Trophoblast cell (in vitro differentiated cells and primary cell): Measurements from ENCODE around the gene RPP25.

Experiments
- DNase-seq, 2 donors: peaks; one replicate each; pipeline ENCODE4 v3.0.0-alpha.2; 2016
- H2AFZ ChIP-seq: 2 replicates; pipeline ENCODE4 v1.6.1; 2013; ENCODE audit warnings: low read length, moderate library complexity, mild to moderate bottlenecking; ENCODE audit not compliant: insufficient read depth, poor library complexity
- H2AK5ac ChIP-seq: 2 replicates; pipeline ENCODE4 v1.6.1; 2013; ENCODE audit warnings: mild to moderate bottlenecking, low read length
- H2BK120ac ChIP-seq: 2 replicates; pipeline ENCODE4 v1.6.1; 2013; ENCODE audit warnings: low read length, mild to moderate bottlenecking, moderate library complexity; ENCODE audit not compliant: insufficient read depth, poor library complexity
- H2BK12ac ChIP-seq: 2 replicates; pipeline ENCODE4 v1.6.1; 2013; ENCODE audit warnings: mild to moderate bottlenecking, low read length, moderate library complexity
- H2BK5ac ChIP-seq: 2 replicates; pipeline ENCODE4 v1.6.1; 2013; ENCODE audit warnings: low read length, low read depth, moderate library complexity, mild to moderate bottlenecking; ENCODE audit not compliant: poor library complexity
- H3K14ac ChIP-seq: 2 replicates; pipeline ENCODE4 v1.6.1; 2013; ENCODE audit warnings: mild to moderate bottlenecking, low read length
- H3K18ac ChIP-seq: 2 replicates; pipeline ENCODE4 v1.6.1; 2013; ENCODE audit warnings: mild to moderate bottlenecking, low read length
- H3K23ac ChIP-seq: 2 replicates; pipeline ENCODE4 v1.6.1; 2013; ENCODE audit warnings: low read length
- H3K27ac ChIP-seq: 2 replicates; pipeline ENCODE4 v1.5.1; 2013; ENCODE audit warnings: low read depth, mild to moderate bottlenecking, inconsistent platforms, low read length, moderate library complexity
- H3K27me3 ChIP-seq: 2 replicates; pipeline ENCODE4 v1.6.1; 2013; ENCODE audit warnings: inconsistent platforms, mild to moderate bottlenecking, low read length, moderate library complexity; ENCODE audit not compliant: insufficient read depth
- H3K36me3 ChIP-seq, 2 experiments: 1 replicate in 1 of 2; 2 replicates in 1 of 2; pipeline ENCODE4 v1.6.1; 2013; ENCODE audit warnings: low read length in 2 of 2, mild to moderate bottlenecking in 2 of 2, moderate library complexity in 1 of 2; ENCODE audit not compliant: insufficient read depth in 2 of 2, control insufficient read depth in 1 of 2
- H3K4ac ChIP-seq: 2 replicates; pipeline ENCODE4 v1.6.1; 2013; ENCODE audit warnings: low read depth, mild to moderate bottlenecking, low read length, moderate library complexity
- H3K4me1 ChIP-seq, 2 experiments: 1 replicate in 1 of 2; 2 replicates in 1 of 2; pipeline ENCODE4 v1.6.1; 2013; ENCODE audit warnings: low read length in 2 of 2, mild to moderate bottlenecking in 2 of 2, moderate library complexity in 1 of 2; ENCODE audit not compliant: insufficient read depth in 2 of 2, control insufficient read depth in 1 of 2
- H3K4me2 ChIP-seq: 2 replicates; pipeline ENCODE4 v1.6.1; 2013; ENCODE audit warnings: inconsistent platforms, mild to moderate bottlenecking, low read length, moderate library complexity
- H3K4me3 ChIP-seq: 2 replicates; pipeline ENCODE4 v1.5.1; 2013; ENCODE audit warnings: mild to moderate bottlenecking, low read depth, low read length, inconsistent platforms
- H3K79me1 ChIP-seq: one replicate; pipeline ENCODE4 v1.6.1; 2013; ENCODE audit warnings: low read length
- H3K79me2 ChIP-seq: 2 replicates; pipeline ENCODE4 v1.6.1; 2013; ENCODE audit warnings: low read length, mild to moderate bottlenecking; ENCODE audit not compliant: control insufficient read depth, insufficient read depth, poor library complexity
- H3K9ac ChIP-seq: 2 replicates; pipeline ENCODE4 v1.6.1; 2013; ENCODE audit warnings: mild to moderate bottlenecking, low read length
- H3K9me3 ChIP-seq: 2 replicates; pipeline ENCODE4 v1.6.1; 2013; ENCODE audit warnings: low read depth, mild to moderate bottlenecking, control low read depth, inconsistent platforms, low read length; ENCODE audit not compliant: insufficient read depth
- H4K12ac ChIP-seq: 2 replicates; pipeline ENCODE4 v1.6.1; 2013; ENCODE audit warnings: low read depth, mild to moderate bottlenecking, low read length, moderate library complexity
- H4K8ac ChIP-seq: 2 replicates; pipeline ENCODE4 v1.6.1; 2013; ENCODE audit warnings: low read depth, mild to moderate bottlenecking, low read length, moderate library complexity
- H4K91ac ChIP-seq: one replicate; pipeline ENCODE4 v1.6.1; 2013; ENCODE audit warnings: low read depth, mild to moderate bottlenecking, low read length, moderate library complexity
- WGBS: extraction: QIAGEN DNeasy Blood & Tissue Kit; methylation state at CpG from one replicate; pipeline ENCODE4 v1.1.7; 2013; ENCODE audit warnings: missing lambda C conversion rate; ENCODE audit not compliant: insufficient read length, insufficient coverage; ENCODE audit errors: extremely low coverage; 5-methylcytosine and 5-hydroxymethylcytosine counted together

Gene RPP25

GRCh38 chr15:74997141-74997540 lies 40.6 kb upstream of the RPP25 start:
- Histone ChIP-seq H3K36me3 (no peaks in the 10 kb centered on the region), H4K12ac (no peak overlapping the region), H4K8ac (no peak overlapping the region), H2AFZ (no peak overlapping the region), H3K23ac (no peak overlapping the region), H2BK12ac (no peak overlapping the region), H3K79me1 (no peaks in the 10 kb centered on the region), H3K4me1 (peaks cover 3 to 6% of the 10 kb centered on the region in 2 experiments), H2AK5ac (no peak overlapping the region), H3K4ac (no peak overlapping the region), H3K27ac (no peak overlapping the region), H2BK120ac (no peak overlapping the region), H3K14ac (no peak overlapping the region), H3K27me3 (peaks cover 9% of the 10 kb centered on the region), H4K91ac (no peak overlapping the region), H3K4me2 (no peak overlapping the region), H2BK5ac (no peak overlapping the region), H3K79me2 (no peaks in the 10 kb centered on the region), H3K18ac (no peak overlapping the region), H3K4me3 (no peak overlapping the region), H3K9ac (no peak overlapping the region), H3K9me3 (peaks cover 2% of the 10 kb centered on the region)
- DNase-seq = no peak
- no CpG with 5 or more reads among the region's 4 CpGs for WGBS

GRCh38 chr15:74995779-74996765 lies 39.5 kb upstream of the RPP25 start:
- peak overlapping the region; percentile 80 for H3K9ac ChIP-seq
- WGBS = no CpG with 5 or more reads among the region's 42 CpGs

GRCh38 chr15:74995182-74995778 lies 38.7 kb upstream of the RPP25 start, which contains the start of gene SCAMP5:
Gene SCAMP5, plus strand, starts transcription at chr15:74995563. Its CDS starts 16,277 bp downstream, at chr15:75011840.
- Histone ChIP-seq H3K79me1 (no peaks in the 10 kb centered on the region), H3K4me3 (peak within 1 kb of the TSS; percentile 91), H3K4ac (no peak within 1 kb of the TSS), H3K36me3 (no peaks in the 10 kb centered on the region), H2BK12ac (no peak within 1 kb of the TSS), H3K79me2 (no peaks in the 10 kb centered on the region), H2AFZ (peak within 1 kb of the TSS; percentile 98), H4K12ac (no peak within 1 kb of the TSS), H3K27me3 (peaks cover 9% of the 10 kb centered on the region), H3K23ac (no peak within 1 kb of the TSS), H4K8ac (peak within 1 kb of the TSS; percentile 55), H3K27ac (no peak within 1 kb of the TSS), H3K9ac (peak within 1 kb of the TSS; percentile 80), H4K91ac (no peak within 1 kb of the TSS), H3K4me2 (peak within 1 kb of the TSS; percentile 96), H3K14ac (no peak within 1 kb of the TSS), H3K18ac (no peak within 1 kb of the TSS), H3K9me3 (peaks cover 3% of the 10 kb centered on the region), H2BK120ac (no peak within 1 kb of the TSS), H3K4me1 (peaks cover 3 to 6% of the 10 kb centered on the region in 2 experiments), H2BK5ac (no peak within 1 kb of the TSS), H2AK5ac (no peak within 1 kb of the TSS)
- WGBS = no CpG with 5 or more reads among the region's 58 CpGs
- peak; percentile 84 to 95 for DNase-seq

More at GRCh38 chr15:74995779-74996765, 39.5 kb upstream of the RPP25 start:
- no peak overlapping the region for H3K18ac ChIP-seq
- H3K9me3 ChIP-seq = peaks cover 2% of the 10 kb centered on the region
- H3K27ac ChIP-seq = no peak overlapping the region
- H4K91ac ChIP-seq = no peak overlapping the region
- no peak overlapping the region for H2BK12ac ChIP-seq
- H2BK5ac ChIP-seq = no peak overlapping the region
- H2AK5ac ChIP-seq = no peak overlapping the region
- no peak overlapping the region for H4K12ac ChIP-seq
- peak overlapping the region; percentile 91 for H3K4me3 ChIP-seq
- no peaks in the 10 kb centered on the region for H3K79me1 ChIP-seq
- H4K8ac ChIP-seq = peak overlapping the region; percentile 55
- H3K4me2 ChIP-seq = peak overlapping the region; percentile 96
- H3K27me3 ChIP-seq = peaks cover 9% of the 10 kb centered on the region
- H3K36me3 ChIP-seq = no peaks in the 10 kb centered on the region
- no peak overlapping the region for H3K4ac ChIP-seq
- no peak overlapping the region for H3K23ac ChIP-seq
- no peak overlapping the region for H2BK120ac ChIP-seq
- H3K4me1 ChIP-seq = peaks cover 3 to 6% of the 10 kb centered on the region in 2 experiments
- H3K79me2 ChIP-seq = no peaks in the 10 kb centered on the region
- DNase-seq = no peak
- H3K14ac ChIP-seq = no peak overlapping the region
- H2AFZ ChIP-seq = peak overlapping the region; percentile 98

GRCh38 chr15:74994685-74995084 lies 38.1 kb upstream of the RPP25 start:
- no peak overlapping the region for H3K4me2 ChIP-seq
- no peak overlapping the region for H4K8ac ChIP-seq
- peaks cover 3% of the 10 kb centered on the region for H3K9me3 ChIP-seq
- no peaks in the 10 kb centered on the region for H3K36me3 ChIP-seq
- H3K9ac ChIP-seq = no peak overlapping the region
- H3K79me1 ChIP-seq = no peaks in the 10 kb centered on the region
- H2BK12ac ChIP-seq = no peak overlapping the region
- no peak overlapping the region for H2BK120ac ChIP-seq
- no CpG with 5 or more reads among the region's 5 CpGs for WGBS
- peaks cover 3 to 6% of the 10 kb centered on the region in 2 experiments for H3K4me1 ChIP-seq
- peaks cover 9% of the 10 kb centered on the region for H3K27me3 ChIP-seq
- no peaks in the 10 kb centered on the region for H3K79me2 ChIP-seq
- no peak overlapping the region for H3K27ac ChIP-seq
- no peak overlapping the region for H3K18ac ChIP-seq
- no peak overlapping the region for H3K4ac ChIP-seq
- H2BK5ac ChIP-seq = no peak overlapping the region
- no peak overlapping the region for H3K4me3 ChIP-seq
- H2AFZ ChIP-seq = no peak overlapping the region
- DNase-seq = no peak
- H4K91ac ChIP-seq = no peak overlapping the region
- no peak overlapping the region for H4K12ac ChIP-seq
- H3K14ac ChIP-seq = no peak overlapping the region
- no peak overlapping the region for H3K23ac ChIP-seq
- no peak overlapping the region for H2AK5ac ChIP-seq
